Activated CD4-positive, CD25-positive, alpha-beta regulatory T cell treated with anti-CD3 and anti-CD28 coated beads, Interleukin-2, amount 50 U/mL, for 72 hours (primary cell): Measurements from ENCODE around the gene NACC1.
"Not testable (repeated sequence)": the region's sequence is repeated elsewhere in the genome, so short reads cannot be mapped to it uniquely, and the experiment has no call there.

ENCODE experiments used
- DNase-seq: peaks from one replicate; pipeline ENCODE4 v3.0.0; 2021

NACC1 gene

DNA sequence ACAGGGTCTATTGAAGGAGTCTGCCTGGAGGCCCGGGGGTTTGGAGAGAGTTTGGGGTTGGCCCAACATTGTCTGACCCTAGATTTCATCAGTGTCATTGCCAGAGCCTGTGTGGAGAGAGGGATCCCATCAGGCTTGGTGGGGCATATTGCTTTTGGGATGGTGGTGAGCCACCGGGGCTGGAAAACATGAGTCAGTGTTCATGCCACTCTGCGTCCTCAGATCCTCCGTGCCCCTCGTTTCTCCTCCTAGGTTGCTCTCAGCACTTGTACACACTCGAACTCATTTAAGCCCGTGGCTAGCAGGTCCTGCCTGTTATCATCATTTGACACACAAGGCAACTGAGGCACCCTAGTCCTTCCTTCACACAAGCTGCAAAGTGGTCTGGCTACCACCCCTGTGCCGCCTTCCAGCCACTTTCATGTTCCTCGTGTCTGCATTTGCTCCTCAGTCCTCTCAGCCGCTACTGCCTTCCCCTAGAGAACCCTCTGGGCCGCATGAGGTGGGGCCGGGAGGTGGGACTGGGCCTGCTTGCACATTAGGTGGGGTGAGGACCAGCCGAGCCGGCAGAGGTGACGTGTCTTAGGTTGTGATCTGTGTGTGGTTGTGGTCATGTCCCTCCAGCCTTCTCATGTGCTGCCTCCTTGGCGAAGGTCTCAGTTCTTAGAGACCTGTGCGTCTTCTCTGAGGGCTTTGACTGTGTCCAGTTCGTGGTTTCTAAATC, 3.6 kb downstream of the NACC1 start:
- DNase-seq = no peak

DNA sequence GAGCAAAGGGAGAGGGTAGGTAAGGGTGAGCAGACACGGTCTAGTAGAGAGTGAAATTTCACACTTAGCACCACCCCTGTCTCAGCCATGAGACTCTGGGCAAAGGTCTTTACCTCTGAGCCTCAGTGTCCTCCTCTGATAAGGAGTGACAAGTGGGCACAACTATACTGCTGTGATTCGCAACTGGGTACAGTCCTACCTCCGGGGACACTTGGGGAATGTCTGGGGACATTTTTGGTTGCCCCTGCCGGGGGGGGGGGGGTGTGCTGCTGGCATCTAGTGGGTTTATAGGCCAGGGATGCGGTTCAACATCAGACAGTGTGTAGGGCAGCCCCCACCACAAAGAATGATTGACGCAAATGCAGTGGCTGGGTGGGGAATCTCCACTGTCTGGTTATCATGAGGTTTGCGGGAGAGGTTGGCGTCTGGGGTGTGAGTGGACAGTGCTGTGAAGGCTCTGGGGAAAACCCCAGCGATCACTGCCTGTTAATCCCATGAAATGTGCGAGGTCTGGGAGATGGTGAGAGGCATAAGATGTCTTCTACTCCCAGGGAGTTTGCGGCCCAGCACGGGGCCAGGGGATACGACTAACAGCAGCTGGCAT, 4.3 kb downstream of the NACC1 start:
- DNase-seq = no peak

DNA sequence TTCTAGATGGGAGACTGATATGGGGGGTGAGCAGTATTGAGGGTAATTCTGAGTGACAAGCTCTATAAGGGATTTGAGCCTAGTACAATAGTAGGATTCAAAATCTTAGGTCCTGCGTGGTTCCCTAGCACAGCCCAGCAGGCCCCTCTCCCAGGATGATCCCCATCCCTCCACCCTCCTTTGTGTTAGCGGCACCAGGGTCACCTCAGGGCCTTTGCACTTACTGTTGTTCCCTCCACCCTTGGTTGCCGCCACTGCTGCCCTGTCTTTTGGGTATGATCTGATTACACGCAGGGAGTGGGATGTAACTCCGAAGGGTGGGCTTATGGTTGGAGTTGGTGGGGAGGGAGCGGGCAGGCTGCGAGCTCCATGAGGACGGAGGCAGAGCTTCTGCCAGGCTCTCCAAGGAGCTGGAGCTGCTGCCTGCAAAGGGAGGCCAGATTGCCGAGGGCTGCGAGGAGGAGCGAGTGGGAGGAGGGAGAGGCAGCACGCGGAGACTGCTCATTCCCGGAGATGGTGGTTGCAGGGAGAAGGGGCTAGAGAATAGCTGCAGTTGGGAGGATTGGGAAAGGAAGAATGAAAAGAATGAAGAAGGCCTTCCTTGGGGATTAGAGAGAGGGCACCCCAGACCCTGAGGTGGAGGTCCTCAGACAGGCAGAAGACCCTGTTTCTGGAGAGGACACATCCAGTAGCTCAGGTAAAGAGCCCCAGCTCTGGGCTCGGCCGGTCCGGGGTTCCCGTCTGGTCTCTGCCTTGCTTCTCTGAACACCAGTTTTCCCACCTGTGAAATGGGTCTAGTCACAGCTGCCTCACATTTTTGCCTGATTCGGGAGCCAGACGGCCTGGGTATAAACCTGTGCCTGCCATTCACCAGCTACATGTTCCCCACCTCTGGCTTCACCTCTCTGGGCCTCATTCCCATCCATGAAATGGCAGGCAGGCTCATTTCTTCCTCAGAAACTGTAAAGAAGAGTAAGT, 5.2 kb downstream of the NACC1 start:
- DNase-seq = no peak

DNA sequence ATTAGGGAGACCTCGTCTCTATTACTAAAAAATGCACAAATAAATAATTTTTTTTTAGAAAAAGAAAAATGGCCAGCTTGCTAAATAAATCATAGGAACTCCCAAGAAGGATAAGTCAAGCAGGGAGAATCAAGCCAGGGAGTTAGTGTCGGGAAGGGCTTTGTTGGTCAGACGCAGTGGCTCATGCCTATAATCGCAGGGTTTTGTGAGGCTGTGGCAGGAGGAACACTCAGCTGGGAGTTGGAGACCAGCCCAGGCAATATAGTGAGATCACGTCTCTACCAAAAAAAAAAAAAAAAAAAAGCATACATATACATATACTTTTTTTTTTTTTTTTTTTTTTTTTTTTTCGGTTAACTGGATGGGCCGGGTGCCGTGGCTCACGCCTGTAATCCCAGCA, 9.0 kb downstream of the NACC1 start:
- DNase-seq = no peak

DNA sequence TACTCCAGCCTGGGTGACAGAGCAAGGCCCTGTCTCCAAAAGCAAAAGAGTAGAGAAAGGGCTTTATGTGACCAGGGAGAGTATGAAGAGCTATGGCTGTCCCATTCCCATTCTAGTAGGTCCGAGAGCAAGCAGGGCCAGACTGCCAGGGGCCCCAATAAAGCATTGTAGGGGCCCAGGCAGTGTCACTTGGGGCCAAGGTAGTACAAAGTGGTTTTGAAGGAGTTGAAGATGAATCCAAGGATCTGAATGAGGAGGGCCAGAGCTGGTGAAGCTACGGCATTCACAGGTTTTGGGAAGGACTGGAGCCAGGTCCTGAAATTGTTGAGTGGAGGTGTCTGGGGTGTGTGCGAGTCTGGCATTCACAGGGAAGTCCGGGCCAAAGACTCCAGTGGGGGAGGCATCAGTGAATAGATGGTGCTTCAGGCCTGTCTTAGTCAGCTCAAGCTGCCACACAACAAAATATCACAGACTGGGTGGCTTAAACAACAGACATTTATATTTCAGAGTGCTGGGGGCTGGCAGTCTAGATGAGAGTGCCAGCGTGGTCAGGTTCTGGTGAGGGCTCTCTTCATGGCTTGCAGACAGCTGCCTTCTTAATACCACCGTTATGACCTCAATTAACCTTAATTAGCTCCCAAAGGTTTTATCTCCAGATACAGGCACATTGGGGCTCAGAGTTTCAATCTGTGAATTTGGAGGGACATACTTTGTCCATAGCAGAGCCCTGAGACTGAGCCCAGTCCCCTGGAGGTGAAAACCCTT, 9.9 kb downstream of the NACC1 start:
- DNase-seq = no peak

DNA sequence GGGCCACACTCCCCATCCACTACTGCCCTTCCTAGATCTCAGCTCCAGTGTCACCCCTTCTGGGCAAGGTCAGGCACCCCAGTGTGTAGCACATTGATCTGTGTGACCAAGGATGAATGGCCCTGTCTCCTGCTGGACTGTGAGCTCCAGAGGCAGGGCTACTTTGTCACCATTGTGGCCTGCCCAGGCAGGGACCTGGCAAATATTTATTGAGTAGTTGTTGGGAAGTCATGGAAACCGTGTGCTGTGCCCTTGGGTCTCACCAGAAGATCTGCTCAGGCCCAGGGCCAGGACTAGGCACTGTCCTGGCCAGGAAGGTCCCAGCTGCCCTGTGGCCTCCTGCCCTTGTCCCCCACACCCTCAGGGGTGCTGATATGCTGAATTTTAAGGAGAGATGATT, 10.5 kb downstream of the NACC1 start:
- no peak for DNase-seq

- DNase-seq = no peak
Observed at GRCh38 chr19:13129384-13129783, 11.3 kb downstream of the NACC1 start.

- no peak for DNase-seq
Observed at GRCh38 chr19:13130886-13131490, 12.9 kb downstream of the NACC1 start.

DNA sequence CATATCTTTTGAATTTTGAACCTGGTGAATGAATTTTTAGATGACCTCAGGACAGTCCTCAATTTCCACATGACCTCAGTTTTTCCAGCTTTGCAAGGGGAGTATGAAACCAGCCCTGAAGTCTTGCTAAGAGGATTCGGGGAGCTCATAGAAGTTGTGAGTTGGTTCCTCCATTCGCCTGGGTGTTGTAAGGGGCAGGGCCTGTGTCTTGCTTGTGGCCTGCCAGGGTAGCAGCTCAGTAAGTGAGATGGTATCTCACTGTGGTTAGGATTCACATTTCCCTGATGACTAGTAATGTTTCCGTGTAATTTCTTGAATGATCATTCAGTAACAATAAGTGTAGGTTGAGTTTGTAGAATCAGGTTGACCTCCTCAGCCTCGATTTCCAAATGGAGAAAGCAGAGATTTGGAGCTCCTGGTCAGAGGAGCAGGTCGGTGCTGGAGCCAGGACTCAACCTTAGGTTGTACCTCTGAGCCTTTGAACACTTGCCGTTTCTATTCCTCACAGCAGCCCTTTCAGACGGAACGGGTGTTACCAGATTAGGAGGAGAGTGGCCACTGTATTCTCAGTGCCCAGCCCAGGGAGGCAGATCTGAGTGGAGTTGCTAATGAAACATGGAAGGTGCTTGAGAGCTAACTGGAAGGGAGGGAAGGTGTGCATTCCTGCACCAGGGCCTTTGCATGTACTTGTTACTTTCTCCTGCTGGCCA, 14.6 kb downstream of the NACC1 start:
- DNase-seq = peak; percentile 49

- no peak for DNase-seq
Observed at GRCh38 chr19:13133241-13133870, 15.3 kb downstream of the NACC1 start.

DNA sequence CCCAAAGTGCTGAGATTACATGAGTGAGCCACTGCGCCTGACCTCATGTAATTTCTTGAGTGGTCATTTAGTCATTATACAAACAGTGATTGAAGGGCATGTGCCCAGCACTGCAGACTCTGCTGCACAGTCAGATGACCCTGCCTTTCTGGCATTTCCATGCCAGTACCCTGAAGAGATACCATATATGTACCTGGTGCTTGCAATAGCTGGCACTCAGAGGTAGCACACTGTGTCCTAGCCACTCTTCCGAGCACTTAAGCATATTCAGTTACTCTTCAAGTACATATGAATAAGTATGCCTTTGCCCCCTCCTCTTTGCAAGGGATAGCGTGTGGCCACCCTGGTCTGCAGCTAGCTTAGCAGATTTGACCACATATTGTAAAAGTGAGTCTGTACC, 16.6 kb downstream of the NACC1 start:
- DNase-seq = no peak

GRCh38 chr19:13135068-13136062, 17.3 kb downstream of the NACC1 start:
- DNase-seq = no peak

GRCh38 chr19:13137290-13137794, 19.3 kb downstream of the NACC1 start:
- no peak for DNase-seq

DNA sequence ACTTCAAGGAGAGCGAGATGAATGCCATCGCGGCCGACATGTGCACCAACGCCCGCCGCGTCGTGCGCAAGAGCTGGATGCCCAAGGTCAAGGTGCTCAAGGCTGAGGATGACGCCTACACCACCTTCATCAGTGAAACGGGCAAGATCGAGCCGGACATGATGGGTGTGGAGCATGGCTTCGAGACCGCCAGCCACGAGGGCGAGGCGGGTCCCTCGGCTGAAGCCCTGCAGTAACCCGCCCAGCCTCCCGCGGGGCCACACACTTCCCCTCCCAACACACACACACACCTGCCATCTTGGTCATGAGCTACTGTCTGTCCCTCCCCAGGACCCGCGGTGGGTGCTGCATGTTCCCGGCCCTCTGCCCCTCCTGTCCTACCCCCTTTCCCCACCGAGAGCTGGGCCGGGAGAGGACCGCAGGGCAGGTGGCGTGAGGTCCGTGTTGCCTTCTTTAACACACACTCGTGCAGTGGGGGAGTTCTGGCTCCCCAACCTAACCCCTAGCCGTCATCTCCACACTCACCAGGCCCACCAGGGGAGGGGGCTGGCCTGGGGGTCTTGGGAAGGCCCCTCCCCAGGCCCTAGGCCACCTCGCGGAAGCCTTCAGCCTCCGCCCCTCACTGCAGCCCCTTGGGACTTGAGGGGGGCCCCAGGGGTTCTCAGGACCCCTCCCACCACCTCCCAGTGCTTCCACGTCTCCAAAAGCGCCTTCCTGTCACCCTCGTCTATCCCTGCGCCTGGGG, 20.3 kb downstream of the NACC1 start:
- DNase-seq = no peak

GRCh38 chr19:13138916-13139198, 20.8 kb downstream of the NACC1 start:
- DNase-seq = no peak

DNA sequence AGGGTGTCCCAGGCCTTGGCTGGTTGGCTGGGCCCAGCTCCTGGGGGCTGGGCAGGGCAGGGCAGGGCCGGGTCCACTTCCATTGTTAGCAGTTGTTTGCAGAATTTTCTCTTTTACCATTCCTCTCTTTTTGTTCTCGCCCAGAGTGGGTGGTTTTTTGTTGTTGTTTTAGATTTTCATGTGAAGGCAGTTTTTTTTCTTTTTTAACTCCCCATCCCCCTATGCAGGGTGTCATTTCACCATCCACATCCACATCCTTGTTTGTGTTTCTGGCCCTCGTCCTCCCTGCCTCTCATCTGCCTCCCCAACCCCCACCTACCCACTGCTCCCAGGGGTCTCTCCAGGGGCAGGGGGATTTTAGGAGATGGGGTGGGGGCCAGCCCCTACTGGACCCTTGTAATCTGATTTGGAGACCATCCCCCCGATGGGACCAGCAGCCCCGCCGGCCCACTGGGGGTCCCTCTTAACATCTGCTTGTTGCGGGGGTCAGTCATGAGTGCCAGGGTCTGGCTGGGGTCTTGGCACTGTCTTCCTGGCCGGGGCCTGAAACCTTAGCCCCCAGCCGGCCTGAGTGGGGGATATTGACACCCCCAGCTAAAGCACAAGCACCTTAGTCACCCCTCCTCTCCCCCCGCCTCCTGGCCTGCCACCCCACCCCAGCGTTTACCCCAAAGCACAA, 21.7 kb downstream of the NACC1 start:
- DNase-seq = no peak

DNA sequence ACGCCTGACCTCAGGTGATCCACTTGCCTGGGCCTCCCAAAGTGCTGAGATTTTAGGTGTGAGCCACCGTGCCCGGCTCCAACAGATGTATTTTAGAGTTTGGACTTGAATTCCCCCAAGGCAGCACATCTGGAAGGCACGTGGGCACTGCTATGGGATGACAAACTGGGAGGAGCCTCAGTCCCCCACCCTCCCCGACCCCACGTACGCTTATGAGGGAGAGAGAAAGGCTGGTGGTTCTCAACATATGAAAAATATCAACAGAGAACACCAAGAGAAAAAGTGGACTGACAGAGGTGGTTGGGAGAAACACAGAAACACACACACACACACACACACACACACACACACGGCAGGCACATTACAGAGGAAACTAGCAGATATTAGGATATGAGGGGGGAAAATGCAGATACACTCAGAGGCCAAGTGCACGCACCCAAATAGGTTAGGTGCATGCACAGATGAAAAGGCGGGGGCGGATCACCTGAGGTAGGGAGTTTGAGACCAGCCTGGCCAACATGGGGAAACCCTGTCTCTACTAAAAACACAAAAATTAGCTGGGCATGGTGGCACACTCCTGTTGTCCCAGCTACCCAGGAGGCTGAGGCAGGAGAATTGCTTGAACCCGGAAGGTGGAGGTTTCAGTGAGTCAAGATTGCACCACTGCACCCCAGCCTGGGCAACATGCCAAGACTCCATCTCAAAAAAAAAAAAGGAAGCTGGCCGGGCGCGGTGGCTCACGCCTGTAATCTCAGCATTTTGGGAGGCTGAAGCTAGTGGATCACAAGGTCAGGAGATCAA, 28.9 kb downstream of the NACC1 start:
- DNase-seq = no peak

GRCh38 chr19:13149173-13149627, 31.1 kb downstream of the NACC1 start:
- DNase-seq = not testable (repeated sequence)
